K562 (cell line): ENCODE results near the gene TTC28. TPM values are rescaled to one million over a fixed set of nuclear protein-coding genes. Genes with fewer than 3 reads are reported as not detected.

Experiments used
- ATF1 ChIP-seq, 2 experiments: fragments of 450-650 bp in 1 of 2; IDR thresholded peaks; 2 replicates each; pipeline ENCODE4 v1.6.1; 2016; ENCODE audit warnings: missing compliant biosample characterization in 1 of 2, missing genetic modification characterization in 1 of 2
- BACH1 ChIP-seq: fragments of 200-800 bp; sonication (Bioruptor generic); IDR thresholded peaks from 2 replicates; pipeline ENCODE4 v1.6.1; 2016; ENCODE audit warnings: missing genetic modification characterization, missing compliant biosample characterization
- CREM ChIP-seq: IDR thresholded peaks from 2 replicates; pipeline ENCODE4 v1.6.1; 2014; ENCODE audit warnings: antibody characterized with exemption, low read depth
- EP400 ChIP-seq: fragments of 450-650 bp; IDR thresholded peaks from 2 replicates; pipeline ENCODE4 v1.6.1; 2017; ENCODE audit warnings: antibody characterized with exemption, mild to moderate bottlenecking, moderate library complexity
- FOXP1 ChIP-seq: sonication (generic); formaldehyde crosslinking; IDR thresholded peaks from 2 replicates; pipeline ENCODE4 v1.8.0; 2022; ENCODE audit warnings: mild to moderate bottlenecking, missing genetic modification reagents
- HOXB6 ChIP-seq: fragments of 250-450 bp; sonication (Bioruptor Pico); IDR thresholded peaks from 2 replicates; pipeline ENCODE4 v1.5.1; 2022; ENCODE audit warnings: mild to moderate bottlenecking, borderline replicate concordance
- ILK ChIP-seq: fragments of 450-650 bp; IDR thresholded peaks from 2 replicates; pipeline ENCODE4 v1.6.1; 2016; ENCODE audit warnings: missing genetic modification characterization, low read depth, mild to moderate bottlenecking, missing compliant biosample characterization, moderate library complexity, borderline replicate concordance
- MEF2A ChIP-seq: IDR thresholded peaks from 2 replicates; pipeline ENCODE4 v1.6.1; 2011; ENCODE audit warnings: low read depth, mild to moderate bottlenecking, low read length, moderate library complexity; ENCODE audit not compliant: control insufficient read depth
- NCOA1 ChIP-seq: fragments of 450-650 bp; IDR thresholded peaks from 2 replicates; pipeline ENCODE4 v1.6.1; 2016; ENCODE audit warnings: low read depth
- NONO ChIP-seq, 2 experiments: fragments of 200-400 bp in 1 of 2; fragments of 450-650 bp in 1 of 2; formaldehyde crosslinking in 1 of 2; IDR thresholded peaks; 2 replicates each; pipeline ENCODE4 v1.6.1; 2017; ENCODE audit warnings: low read depth in 2 of 2, mild to moderate bottlenecking in 2 of 2, moderate library complexity in 2 of 2, low read length in 1 of 2
- PTRF ChIP-seq: fragments of 450-650 bp; IDR thresholded peaks from 2 replicates; pipeline ENCODE4 v1.6.1; 2016; ENCODE audit warnings: mild to moderate bottlenecking, missing genetic modification characterization, missing compliant biosample characterization
- polyA plus RNA-seq, 8 experiments: library from polyadenylated mRNA; depleted of rRNA in 4 of 8; stranded (reverse) in 5 of 8; unstranded in 3 of 8; fragments of >200 nt; fragmentation: Nextera tagmentation in 2 of 8; fragmentation: Illumina TruSeq in 1 of 8; extraction: Ambion mirVana in 2 of 8; extraction: Trizol in 1 of 8; gene quantifications; 2 replicates each; pipeline versions ENCODE4 v1.2.1 to v1.2.3, GENCODE V29; 2011 to 2014; ENCODE audit warnings: inconsistent platforms in 1 of 8, missing spikeins in 1 of 8
- total RNA-seq, 7 experiments: library from RNA; depleted of rRNA in 6 of 7; stranded (reverse); fragments of >200 nt in 6 of 7; fragmentation: Illumina TruSeq in 2 of 7; extraction: Trizol in 2 of 7; gene quantifications; 2 replicates each; pipeline versions ENCODE4 v1.2.1 to v1.2.3, GENCODE V29; 2011 to 2021; ENCODE audit warnings: low replicate concordance in 1 of 7
- TF ChIP-seq, protein P1 (sequence below): fragments of 450-650 bp; formaldehyde crosslinking; IDR thresholded peaks from 2 replicates; pipeline ENCODE4 v1.4.0; 2020; ENCODE audit warnings: mild to moderate bottlenecking, mixed read lengths
- TF ChIP-seq, protein P2 (sequence below): sonication (generic); formaldehyde crosslinking; IDR thresholded peaks from 2 replicates; pipeline ENCODE4 v1.8.0; 2023; ENCODE audit warnings: missing genetic modification reagents, mild to moderate bottlenecking, borderline replicate concordance
- TF ChIP-seq, protein P3 (sequence below): fragments of 200-400 bp; formaldehyde crosslinking; IDR thresholded peaks from 2 replicates; pipeline ENCODE4 v1.6.1; 2017; ENCODE audit warnings: mild to moderate bottlenecking, low read depth, low read length, moderate library complexity
- TF ChIP-seq, protein P4 (sequence below): IDR thresholded peaks from 2 replicates; pipeline ENCODE4 v1.6.1; 2016; ENCODE audit warnings: missing genetic modification characterization, missing compliant biosample characterization

The TTC28 gene
- total and polyA plus RNA-seq, 9 of the 15 experiments (the other 6 are each of a cell fraction or from before 2014, with no cell fraction given) = 0.22 to 10.7 (median 3.1) TPM

DNA sequence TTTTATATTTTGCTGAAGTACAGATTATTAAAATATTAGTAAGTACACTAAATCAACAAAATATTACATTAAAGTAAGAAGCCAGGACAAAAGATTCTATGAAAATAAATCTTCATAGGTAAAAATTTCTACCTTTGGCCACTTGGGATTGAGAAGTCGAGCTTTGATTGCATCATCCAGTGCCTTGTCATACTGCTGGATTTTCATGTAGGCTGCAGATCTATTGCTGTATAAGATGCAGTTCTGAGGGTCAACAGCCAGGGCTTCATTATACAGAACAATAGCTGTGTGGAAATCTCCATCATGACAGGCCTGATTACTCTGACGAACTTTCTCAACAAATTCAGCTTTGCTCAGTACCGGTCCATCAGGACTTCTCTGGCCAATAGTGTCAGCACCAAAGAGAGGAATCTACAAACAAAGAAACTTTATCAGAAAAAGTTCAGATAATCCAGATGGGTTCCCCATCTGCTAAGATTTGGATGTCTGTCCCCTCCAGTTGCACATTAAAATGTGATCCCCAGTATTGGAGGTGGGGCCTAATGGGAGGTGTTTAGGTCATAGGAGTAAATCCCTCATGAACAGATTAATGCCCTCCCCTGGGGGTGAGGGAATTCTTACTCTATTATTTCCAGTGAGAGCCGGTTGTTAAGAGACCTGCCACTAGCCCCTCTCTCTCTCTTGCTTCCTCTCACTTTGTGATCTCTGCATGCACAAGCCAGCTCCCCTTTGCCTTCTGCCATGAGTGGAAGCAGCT is 50.0 kb downstream of the TTC28 start (continued):
- TF ChIP-seq, protein P1, sequence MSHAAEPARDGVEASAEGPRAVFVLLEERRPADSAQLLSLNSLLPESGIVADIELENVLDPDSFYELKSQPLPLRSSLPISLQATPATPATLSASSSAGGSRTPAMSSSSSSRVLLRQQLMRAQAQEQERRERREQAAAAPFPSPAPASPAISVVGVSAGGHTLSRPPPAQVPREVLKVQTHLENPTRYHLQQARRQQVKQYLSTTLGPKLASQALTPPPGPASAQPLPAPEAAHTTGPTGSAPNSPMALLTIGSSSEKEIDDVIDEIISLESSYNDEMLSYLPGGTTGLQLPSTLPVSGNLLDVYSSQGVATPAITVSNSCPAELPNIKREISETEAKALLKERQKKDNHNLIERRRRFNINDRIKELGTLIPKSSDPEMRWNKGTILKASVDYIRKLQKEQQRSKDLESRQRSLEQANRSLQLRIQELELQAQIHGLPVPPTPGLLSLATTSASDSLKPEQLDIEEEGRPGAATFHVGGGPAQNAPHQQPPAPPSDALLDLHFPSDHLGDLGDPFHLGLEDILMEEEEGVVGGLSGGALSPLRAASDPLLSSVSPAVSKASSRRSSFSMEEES (CRISPR knock-in tag) = no peak
- TF ChIP-seq FOXP1 (no peak), PTRF (tag) (no peak), NONO (IDR thresholded peaks at IDR 0.05; ENCODE audit: low read depth in 2 of 2, low read length in 1 of 2) (no peak), EP400 (peak; percentile 47; the same call in 1 of the 2 replicates), BACH1 (tag) (0 out of 2 replicates have a peak, but pooled peaks have one; percentile 36), HOXB6 (CRISPR knock-in tag) (no peak), ATF1 (CRISPR knock-in tag; IDR thresholded peaks at IDR 0.05) (no peak), ATF1 (tag; IDR thresholded peaks at IDR 0.05) (peak; percentile 43; the same call in 1 of the 2 replicates), NCOA1 (no peak), MEF2A (no peak), ILK (tag) (no peak), CREM (peak; percentile 65)
- TF ChIP-seq, protein P2, sequence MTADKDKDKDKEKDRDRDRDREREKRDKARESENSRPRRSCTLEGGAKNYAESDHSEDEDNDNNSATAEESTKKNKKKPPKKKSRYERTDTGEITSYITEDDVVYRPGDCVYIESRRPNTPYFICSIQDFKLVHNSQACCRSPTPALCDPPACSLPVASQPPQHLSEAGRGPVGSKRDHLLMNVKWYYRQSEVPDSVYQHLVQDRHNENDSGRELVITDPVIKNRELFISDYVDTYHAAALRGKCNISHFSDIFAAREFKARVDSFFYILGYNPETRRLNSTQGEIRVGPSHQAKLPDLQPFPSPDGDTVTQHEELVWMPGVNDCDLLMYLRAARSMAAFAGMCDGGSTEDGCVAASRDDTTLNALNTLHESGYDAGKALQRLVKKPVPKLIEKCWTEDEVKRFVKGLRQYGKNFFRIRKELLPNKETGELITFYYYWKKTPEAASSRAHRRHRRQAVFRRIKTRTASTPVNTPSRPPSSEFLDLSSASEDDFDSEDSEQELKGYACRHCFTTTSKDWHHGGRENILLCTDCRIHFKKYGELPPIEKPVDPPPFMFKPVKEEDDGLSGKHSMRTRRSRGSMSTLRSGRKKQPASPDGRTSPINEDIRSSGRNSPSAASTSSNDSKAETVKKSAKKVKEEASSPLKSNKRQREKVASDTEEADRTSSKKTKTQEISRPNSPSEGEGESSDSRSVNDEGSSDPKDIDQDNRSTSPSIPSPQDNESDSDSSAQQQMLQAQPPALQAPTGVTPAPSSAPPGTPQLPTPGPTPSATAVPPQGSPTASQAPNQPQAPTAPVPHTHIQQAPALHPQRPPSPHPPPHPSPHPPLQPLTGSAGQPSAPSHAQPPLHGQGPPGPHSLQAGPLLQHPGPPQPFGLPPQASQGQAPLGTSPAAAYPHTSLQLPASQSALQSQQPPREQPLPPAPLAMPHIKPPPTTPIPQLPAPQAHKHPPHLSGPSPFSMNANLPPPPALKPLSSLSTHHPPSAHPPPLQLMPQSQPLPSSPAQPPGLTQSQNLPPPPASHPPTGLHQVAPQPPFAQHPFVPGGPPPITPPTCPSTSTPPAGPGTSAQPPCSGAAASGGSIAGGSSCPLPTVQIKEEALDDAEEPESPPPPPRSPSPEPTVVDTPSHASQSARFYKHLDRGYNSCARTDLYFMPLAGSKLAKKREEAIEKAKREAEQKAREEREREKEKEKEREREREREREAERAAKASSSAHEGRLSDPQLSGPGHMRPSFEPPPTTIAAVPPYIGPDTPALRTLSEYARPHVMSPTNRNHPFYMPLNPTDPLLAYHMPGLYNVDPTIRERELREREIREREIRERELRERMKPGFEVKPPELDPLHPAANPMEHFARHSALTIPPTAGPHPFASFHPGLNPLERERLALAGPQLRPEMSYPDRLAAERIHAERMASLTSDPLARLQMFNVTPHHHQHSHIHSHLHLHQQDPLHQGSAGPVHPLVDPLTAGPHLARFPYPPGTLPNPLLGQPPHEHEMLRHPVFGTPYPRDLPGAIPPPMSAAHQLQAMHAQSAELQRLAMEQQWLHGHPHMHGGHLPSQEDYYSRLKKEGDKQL (CRISPR knock-in tag) = no peak
- TF ChIP-seq, protein P3, sequence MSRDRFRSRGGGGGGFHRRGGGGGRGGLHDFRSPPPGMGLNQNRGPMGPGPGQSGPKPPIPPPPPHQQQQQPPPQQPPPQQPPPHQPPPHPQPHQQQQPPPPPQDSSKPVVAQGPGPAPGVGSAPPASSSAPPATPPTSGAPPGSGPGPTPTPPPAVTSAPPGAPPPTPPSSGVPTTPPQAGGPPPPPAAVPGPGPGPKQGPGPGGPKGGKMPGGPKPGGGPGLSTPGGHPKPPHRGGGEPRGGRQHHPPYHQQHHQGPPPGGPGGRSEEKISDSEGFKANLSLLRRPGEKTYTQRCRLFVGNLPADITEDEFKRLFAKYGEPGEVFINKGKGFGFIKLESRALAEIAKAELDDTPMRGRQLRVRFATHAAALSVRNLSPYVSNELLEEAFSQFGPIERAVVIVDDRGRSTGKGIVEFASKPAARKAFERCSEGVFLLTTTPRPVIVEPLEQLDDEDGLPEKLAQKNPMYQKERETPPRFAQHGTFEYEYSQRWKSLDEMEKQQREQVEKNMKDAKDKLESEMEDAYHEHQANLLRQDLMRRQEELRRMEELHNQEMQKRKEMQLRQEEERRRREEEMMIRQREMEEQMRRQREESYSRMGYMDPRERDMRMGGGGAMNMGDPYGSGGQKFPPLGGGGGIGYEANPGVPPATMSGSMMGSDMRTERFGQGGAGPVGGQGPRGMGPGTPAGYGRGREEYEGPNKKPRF = no peak
- TF ChIP-seq, protein P4, sequence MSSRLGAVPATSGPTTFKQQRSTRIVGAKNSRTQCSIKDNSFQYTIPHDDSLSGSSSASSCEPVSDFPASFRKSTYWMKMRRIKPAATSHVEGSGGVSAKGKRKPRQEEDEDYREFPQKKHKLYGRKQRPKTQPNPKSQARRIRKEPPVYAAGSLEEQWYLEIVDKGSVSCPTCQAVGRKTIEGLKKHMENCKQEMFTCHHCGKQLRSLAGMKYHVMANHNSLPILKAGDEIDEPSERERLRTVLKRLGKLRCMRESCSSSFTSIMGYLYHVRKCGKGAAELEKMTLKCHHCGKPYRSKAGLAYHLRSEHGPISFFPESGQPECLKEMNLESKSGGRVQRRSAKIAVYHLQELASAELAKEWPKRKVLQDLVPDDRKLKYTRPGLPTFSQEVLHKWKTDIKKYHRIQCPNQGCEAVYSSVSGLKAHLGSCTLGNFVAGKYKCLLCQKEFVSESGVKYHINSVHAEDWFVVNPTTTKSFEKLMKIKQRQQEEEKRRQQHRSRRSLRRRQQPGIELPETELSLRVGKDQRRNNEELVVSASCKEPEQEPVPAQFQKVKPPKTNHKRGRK (tag) = no peak
